AG04450 (cell line): ENCODE results near the gene PILRA. TPM values are rescaled to one million over a fixed set of nuclear protein-coding genes. Genes with fewer than 3 reads are reported as not detected.

Experiments
- CTCF ChIA-PET: fragments of 300-600, 350-600 bp; formaldehyde crosslinking; extraction: SDS; loops from one replicate; lab custom pipeline; 2022; ENCODE audit warnings: antibody characterized with exemption, inconsistent platforms; lab: Charles Lee
- POLR2A ChIA-PET: fragments of 350-600 bp; formaldehyde crosslinking; extraction: SDS; loops from one replicate; lab custom pipeline; 2021; ENCODE audit warnings: antibody characterized with exemption, inconsistent platforms; lab: Yijun Ruan, JAX
- DNase-seq: peaks from one replicate; pipeline ENCODE4 v3.0.0-alpha.2; 2011; ENCODE audit warnings: low read depth, low spot score
- H3K27ac ChIP-seq: one replicate; pipeline ENCODE4 v1.5.1; 2012; ENCODE audit warnings: low read depth, low read length, control low read depth
- H3K27me3 ChIP-seq: one replicate; pipeline ENCODE4 v1.6.0; 2012; ENCODE audit warnings: low read length; ENCODE audit not compliant: control insufficient read depth, insufficient read depth
- H3K4me3 ChIP-seq: 2 replicates; pipeline ENCODE4 v1.5.1; 2011; ENCODE audit warnings: mild to moderate bottlenecking, low read depth, low read length, control low read depth
- H3K9me3 ChIP-seq: 2 replicates; pipeline ENCODE4 v1.5.1; 2012; ENCODE audit warnings: low read length; ENCODE audit not compliant: control insufficient read depth, insufficient read depth
- CTCF ChIP-seq: IDR thresholded peaks from 2 replicates; pipeline ENCODE4 v1.5.1; 2011; ENCODE audit warnings: low read depth, low read length, control low read depth, inconsistent platforms
- polyA plus RNA-seq: library from polyadenylated mRNA; depleted of rRNA; stranded (reverse); fragments of >200 nt; gene quantifications from 2 replicates; pipeline ENCODE4 v1.2.3, GENCODE V29; 2011

PILRA gene
- polyA plus RNA-seq, 1 experiment = 0.30 TPM

GRCh38 chr7:100423315-100423714 lies 50.0 kb downstream of the PILRA start:
- no peak overlapping the region for H3K27ac ChIP-seq
- no peak for DNase-seq
- no peak for TF ChIP-seq CTCF
- POLR2A ChIA-PET = no interaction called here
- no peak overlapping the region for H3K4me3 ChIP-seq
- no peaks in the 10 kb centered on the region for H3K27me3 ChIP-seq
- peaks cover 5% of the 10 kb centered on the region; the same call in 1 of the 2 replicates for H3K9me3 ChIP-seq
- CTCF ChIA-PET = interaction anchor here (1.5 kb wide), 1 partner anchor 16 kb away, joined by 12 read pairs; no protein-coding TSS in a partner anchor

GRCh38 chr7:100425347-100425746 lies 52.1 kb downstream of the PILRA start:
- DNase-seq = no peak
- H3K4me3 ChIP-seq = no peak overlapping the region
- CTCF ChIA-PET = interaction anchor here (1.0 kb wide), 1 partner anchor 18 kb away, joined by 3 read pairs; no protein-coding TSS in a partner anchor
- H3K27ac ChIP-seq = no peak overlapping the region
- no peaks in the 10 kb centered on the region for H3K27me3 ChIP-seq
- POLR2A ChIA-PET = interaction anchor here (0.6 kb wide), 1 partner anchor 70 kb away, joined by 3 read pairs; no protein-coding TSS in a partner anchor
- peaks cover 5% of the 10 kb centered on the region; the same call in 1 of the 2 replicates for H3K9me3 ChIP-seq
- TF ChIP-seq CTCF = no peak

GRCh38 chr7:100426516-100426915 lies 53.2 kb downstream of the PILRA start:
- Histone ChIP-seq H3K4me3 (no peak overlapping the region), H3K27me3 (no peaks in the 10 kb centered on the region), H3K27ac (no peak overlapping the region), H3K9me3 (peaks cover 5% of the 10 kb centered on the region; the same call in 1 of the 2 replicates)
- no peak for TF ChIP-seq CTCF
- DNase-seq = no peak
- CTCF ChIA-PET = no interaction called here
- POLR2A ChIA-PET = no interaction called here

- Histone ChIP-seq H3K4me3 (peak overlapping the region; percentile 86), H3K27ac (peak overlapping the region; percentile 100), H3K9me3 (peaks cover 5% of the 10 kb centered on the region; the same call in 1 of the 2 replicates), H3K27me3 (no peaks in the 10 kb centered on the region)
- ChIA-PET POLR2A (interaction anchor here (0.6 to 1.8 kb wide), 13 partner anchors 8 to 738 kb away, joined by 3 to 20 read pairs (median 6); partner anchors contain the start of genes TSC22D4 and VGF), CTCF (interaction anchor here (1.5 kb wide), 1 partner anchor 20 kb away, joined by 4 read pairs; no protein-coding TSS in a partner anchor)
- DNase-seq = no peak
- TF ChIP-seq CTCF = no peak
These were observed 54.5 kb downstream of the PILRA start for GRCh38 chr7:100427762-100428198.
